ENCODE data around the gene MYL6. TPM values are rescaled to one million over a fixed set of nuclear protein-coding genes. Genes with fewer than 3 reads are reported as not detected.
A peak's percentile ranks its signal among the peaks of the same experiment; 100 is the strongest.

Gene MYL6
- total and polyA plus RNA-seq, 4 donors: 1,471 to 3,593 (median 2,197) TPM

DNA sequence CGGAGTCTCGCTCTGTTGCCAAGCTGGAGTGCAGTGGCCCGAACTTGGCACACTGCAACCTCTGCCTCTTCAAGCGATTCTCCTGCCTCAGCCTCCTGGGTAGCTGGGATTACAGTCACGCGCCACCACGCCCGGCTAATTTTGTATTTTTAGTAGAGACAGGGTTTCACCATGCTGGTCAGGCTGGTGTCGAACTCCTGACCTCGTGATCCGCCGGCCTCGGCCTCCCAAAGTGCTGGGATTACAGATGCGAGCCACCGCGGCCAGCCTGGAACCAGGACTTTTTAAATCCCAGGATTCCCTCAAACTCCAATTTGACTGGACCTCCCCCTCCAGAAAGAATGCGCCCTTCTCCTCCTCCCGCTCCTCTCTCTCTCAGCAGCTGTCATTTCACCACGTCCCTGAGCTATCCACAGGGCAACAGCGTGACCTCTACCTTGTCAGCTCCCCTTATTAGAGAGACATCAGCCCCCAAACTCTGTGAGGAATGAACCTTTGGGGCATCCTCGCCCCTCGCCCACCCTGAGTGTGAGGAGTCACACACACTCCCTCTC is 28.1 kb upstream of the MYL6 start:
- H3K4me3 ChIP-seq: no peak overlapping the region
- peaks cover 0 to 27% (median 12%) of the 10 kb centered on the region in 5 donors for H3K4me1 ChIP-seq (ENCODE audit: control insufficient read depth in 5 of 5, insufficient read depth in 5 of 5, low read length in 5 of 5)
- H3K9me3 ChIP-seq (ENCODE audit: control insufficient read depth in 4 of 4, insufficient read depth in 3 of 4, low read length in 3 of 4): no peaks in the 10 kb centered on the region
- ATAC-seq (ENCODE audit: insufficient read depth, low FRiP score) (no peak), DNase-seq (no peak)
- peak overlapping the region in 1 of 2 donors; percentile 35 for H3K27ac ChIP-seq (ENCODE audit: low read depth in 1 of 2, low read length in 1 of 2)
- TF ChIP-seq, protein P1, sequence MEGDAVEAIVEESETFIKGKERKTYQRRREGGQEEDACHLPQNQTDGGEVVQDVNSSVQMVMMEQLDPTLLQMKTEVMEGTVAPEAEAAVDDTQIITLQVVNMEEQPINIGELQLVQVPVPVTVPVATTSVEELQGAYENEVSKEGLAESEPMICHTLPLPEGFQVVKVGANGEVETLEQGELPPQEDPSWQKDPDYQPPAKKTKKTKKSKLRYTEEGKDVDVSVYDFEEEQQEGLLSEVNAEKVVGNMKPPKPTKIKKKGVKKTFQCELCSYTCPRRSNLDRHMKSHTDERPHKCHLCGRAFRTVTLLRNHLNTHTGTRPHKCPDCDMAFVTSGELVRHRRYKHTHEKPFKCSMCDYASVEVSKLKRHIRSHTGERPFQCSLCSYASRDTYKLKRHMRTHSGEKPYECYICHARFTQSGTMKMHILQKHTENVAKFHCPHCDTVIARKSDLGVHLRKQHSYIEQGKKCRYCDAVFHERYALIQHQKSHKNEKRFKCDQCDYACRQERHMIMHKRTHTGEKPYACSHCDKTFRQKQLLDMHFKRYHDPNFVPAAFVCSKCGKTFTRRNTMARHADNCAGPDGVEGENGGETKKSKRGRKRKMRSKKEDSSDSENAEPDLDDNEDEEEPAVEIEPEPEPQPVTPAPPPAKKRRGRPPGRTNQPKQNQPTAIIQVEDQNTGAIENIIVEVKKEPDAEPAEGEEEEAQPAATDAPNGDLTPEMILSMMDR (IDR thresholded peaks at IDR 0.05; ENCODE audit: control extremely low read depth, extremely low read depth): no peak
- H3K27me3 ChIP-seq (ENCODE audit: control insufficient read depth in 3 of 3, insufficient read depth in 3 of 3, low read length in 2 of 3): no peaks in the 10 kb centered on the region
- H3K36me3 ChIP-seq (ENCODE audit: control insufficient read depth in 4 of 4, insufficient read depth in 4 of 4, low read length in 4 of 4): peaks cover 14 to 41% (median 32%) of the 10 kb centered on the region in 4 donors
- WGBS, 2 donors: 60 to 66% methylated on average over 22 of the region's 22 CpGs
- H3K9ac ChIP-seq (ENCODE audit: insufficient read depth in 1 of 2, low read length in 2 of 2): no peak overlapping the region

DNA sequence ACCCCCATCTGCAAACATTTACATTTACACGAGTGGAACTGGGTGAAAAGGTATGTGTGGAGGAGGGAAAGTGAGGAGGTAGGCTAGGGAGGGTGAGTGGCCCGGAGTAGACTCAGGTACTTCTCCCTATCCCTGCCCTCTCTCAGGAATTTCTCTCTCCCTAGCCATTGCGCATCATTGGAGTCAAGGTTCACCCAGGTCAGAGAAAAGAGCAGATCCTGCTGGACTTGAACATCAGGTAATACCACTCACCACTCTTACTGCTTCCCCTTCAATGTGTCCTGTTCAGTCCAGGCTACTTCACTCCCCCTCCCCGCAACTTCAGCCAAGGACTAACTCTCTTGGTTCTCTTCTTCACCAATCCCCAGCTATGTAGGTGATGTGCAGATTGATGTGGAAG is 27.3 kb upstream of the MYL6 start:
- H3K4me1 ChIP-seq (ENCODE audit: control insufficient read depth in 5 of 5, insufficient read depth in 5 of 5, low read length in 5 of 5): peaks cover 0 to 24% (median 12%) of the 10 kb centered on the region in 5 donors
- ATAC-seq (ENCODE audit: insufficient read depth, low FRiP score): no peak
- H3K36me3 ChIP-seq (ENCODE audit: control insufficient read depth in 4 of 4, insufficient read depth in 4 of 4, low read length in 4 of 4): peaks cover 14 to 41% (median 32%) of the 10 kb centered on the region in 4 donors

DNA sequence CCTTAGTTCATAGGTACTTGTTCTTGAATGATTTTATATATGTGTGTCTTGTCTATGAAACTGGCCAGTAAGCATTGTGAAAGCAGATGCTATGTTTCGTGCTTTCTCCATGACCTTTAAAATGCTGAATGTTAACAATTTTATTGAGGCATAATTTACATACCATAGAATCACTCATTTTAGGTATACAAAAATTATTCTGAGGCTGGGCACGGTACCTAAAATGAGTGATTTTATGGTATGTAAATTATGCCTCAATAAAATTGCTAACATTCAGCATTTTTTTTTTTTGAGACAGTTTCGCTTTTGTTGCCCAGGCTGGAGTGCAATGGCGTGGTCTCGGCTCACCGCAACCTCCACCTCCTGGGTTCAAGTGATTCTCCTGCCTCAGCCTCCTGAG is 23.3 kb upstream of the MYL6 start:
- WGBS, 2 donors: 96 to 97% methylated on average over 6 of the region's 6 CpGs
- H3K36me3 ChIP-seq (ENCODE audit: control insufficient read depth in 4 of 4, insufficient read depth in 4 of 4, low read length in 4 of 4): peaks cover 24 to 65% (median 62%) of the 10 kb centered on the region in 4 donors

More for the DNA sequence above, 27.3 kb upstream of the MYL6 start:
- Histone ChIP-seq H3K4me3 (no peak overlapping the region), H3K9ac (ENCODE audit: insufficient read depth in 1 of 2, low read length in 2 of 2) (no peak overlapping the region), H3K27me3 (ENCODE audit: control insufficient read depth in 3 of 3, insufficient read depth in 3 of 3, low read length in 2 of 3) (no peaks in the 10 kb centered on the region), H3K27ac (ENCODE audit: low read depth in 1 of 2, low read length in 1 of 2) (no peak overlapping the region), H3K9me3 (ENCODE audit: control insufficient read depth in 4 of 4, insufficient read depth in 3 of 4, low read length in 3 of 4) (no peaks in the 10 kb centered on the region)
- TF ChIP-seq, protein P1 (IDR thresholded peaks at IDR 0.05; ENCODE audit: control extremely low read depth, extremely low read depth): no peak
- WGBS, 2 donors: 84 to 99% methylated on average over 4 of the region's 4 CpGs
- no peak for DNase-seq

More for the DNA sequence above, 23.3 kb upstream of the MYL6 start:
- Histone ChIP-seq H3K27ac (ENCODE audit: low read depth in 1 of 2, low read length in 1 of 2) (no peak overlapping the region), H3K9me3 (ENCODE audit: control insufficient read depth in 4 of 4, insufficient read depth in 3 of 4, low read length in 3 of 4) (no peaks in the 10 kb centered on the region), H3K27me3 (ENCODE audit: control insufficient read depth in 3 of 3, insufficient read depth in 3 of 3, low read length in 2 of 3) (no peaks in the 10 kb centered on the region), H3K9ac (ENCODE audit: insufficient read depth in 1 of 2, low read length in 2 of 2) (no peak overlapping the region), H3K4me1 (ENCODE audit: control insufficient read depth in 5 of 5, insufficient read depth in 5 of 5, low read length in 5 of 5) (peaks cover 0 to 3% (median 0%) of the 10 kb centered on the region in 5 donors), H3K4me3 (no peak overlapping the region)
- ATAC-seq (ENCODE audit: insufficient read depth, low FRiP score) (no peak), DNase-seq (no peak)
- TF ChIP-seq, protein P1 (IDR thresholded peaks at IDR 0.05; ENCODE audit: control extremely low read depth, extremely low read depth): no peak
